NCI-H524 (cell line): ENCODE measurements around the gene ISM1.

Experiments
- DNase-seq, 2 experiments: peaks; one replicate each; lab custom pipeline; 2025; lab: John Stamatoyannopoulos, UW

Gene ISM1

GRCh38 chr20:13220904-13221297, at the start of gene ISM1:
Gene ISM1, plus strand, starts transcription at chr20:13221274. Its CDS starts 503 bp downstream, at chr20:13221777.
- DNase-seq, result peak in 1 of 2 experiments; percentile 52

DNA sequence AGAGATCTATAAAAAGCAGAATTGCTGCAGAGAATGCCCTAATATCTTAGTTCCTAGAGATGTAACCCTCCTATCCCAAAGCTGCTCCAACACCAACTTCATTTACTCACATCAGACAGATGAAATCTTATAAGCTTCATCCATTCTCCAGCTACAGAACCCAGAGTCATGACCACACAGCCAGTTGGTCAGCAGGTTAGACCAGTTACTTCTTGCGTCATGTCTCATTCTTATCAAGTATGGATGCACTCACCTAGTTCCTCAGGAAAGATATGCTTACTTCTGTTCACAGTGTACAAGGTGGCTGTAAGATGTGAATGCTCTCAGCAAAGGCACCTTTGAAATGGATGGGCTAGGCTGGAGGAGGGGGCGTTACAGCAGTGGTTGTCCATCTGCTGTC, 47.9 kb upstream of the ISM1 start:
- DNase-seq, result no peak

GRCh38 chr20:13174402-13174801, 46.7 kb upstream of the ISM1 start:
- no peak for DNase-seq

DNA sequence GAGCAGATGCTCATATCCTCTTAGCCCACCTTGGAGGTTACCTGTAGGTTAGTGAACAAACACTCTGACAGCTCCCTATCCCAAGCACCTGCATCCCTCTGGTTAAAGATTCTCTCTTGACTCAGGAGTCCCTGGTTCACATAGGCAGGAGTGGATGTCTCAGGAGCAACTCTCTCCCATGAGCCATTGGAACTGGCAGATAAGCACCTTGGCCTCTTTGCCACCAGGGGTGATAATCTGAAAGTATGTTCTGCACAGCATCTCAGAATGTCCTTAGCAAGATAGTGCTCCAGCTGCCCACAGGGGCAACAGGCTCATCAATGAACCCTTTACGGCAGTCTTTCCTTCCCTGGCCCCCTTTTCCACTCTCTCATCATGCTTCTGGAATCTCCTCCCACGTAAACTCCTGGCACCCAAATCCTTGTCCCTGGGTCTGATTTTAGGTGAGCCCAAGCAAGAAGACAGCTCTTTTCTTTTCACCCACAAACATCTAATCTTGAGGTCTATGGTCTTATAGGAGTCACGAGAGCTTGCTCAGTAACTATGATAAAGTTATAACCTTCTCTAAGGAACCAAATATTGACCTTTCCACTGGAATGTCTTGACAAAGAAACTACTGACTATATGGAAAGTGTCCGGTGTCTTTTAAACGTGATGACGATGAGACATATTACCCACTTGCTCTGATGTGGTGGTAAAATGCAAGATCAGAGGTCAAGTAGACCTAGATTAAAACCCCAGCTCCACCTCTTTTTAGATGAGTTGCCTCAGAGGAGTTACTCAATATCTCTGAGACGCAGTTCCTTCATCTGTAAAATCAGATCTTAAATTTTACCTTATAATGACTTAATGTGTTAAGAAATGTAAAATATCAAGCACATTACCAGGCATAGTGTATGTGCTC, 39.8 kb upstream of the ISM1 start:
- DNase-seq, result no peak

DNA sequence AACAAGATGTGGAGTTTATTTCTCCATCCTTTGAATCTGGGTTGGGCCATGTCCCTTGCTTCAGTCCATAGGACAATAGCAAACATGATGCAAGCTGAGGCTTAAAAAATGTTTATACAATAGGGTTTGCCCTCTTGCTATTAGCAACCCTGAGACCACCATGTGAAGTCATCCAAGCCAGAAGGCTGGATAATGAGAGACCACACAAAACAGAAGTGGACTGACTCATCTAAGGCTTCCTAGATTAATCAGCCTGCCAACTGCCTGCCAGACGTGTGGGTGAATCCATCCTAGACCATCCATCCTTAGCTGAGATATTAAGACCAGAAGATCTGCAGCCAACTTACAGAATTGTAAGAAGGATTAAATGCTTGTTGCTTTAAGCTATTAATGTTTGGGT, 38.1 kb upstream of the ISM1 start:
- no peak for DNase-seq

DNA sequence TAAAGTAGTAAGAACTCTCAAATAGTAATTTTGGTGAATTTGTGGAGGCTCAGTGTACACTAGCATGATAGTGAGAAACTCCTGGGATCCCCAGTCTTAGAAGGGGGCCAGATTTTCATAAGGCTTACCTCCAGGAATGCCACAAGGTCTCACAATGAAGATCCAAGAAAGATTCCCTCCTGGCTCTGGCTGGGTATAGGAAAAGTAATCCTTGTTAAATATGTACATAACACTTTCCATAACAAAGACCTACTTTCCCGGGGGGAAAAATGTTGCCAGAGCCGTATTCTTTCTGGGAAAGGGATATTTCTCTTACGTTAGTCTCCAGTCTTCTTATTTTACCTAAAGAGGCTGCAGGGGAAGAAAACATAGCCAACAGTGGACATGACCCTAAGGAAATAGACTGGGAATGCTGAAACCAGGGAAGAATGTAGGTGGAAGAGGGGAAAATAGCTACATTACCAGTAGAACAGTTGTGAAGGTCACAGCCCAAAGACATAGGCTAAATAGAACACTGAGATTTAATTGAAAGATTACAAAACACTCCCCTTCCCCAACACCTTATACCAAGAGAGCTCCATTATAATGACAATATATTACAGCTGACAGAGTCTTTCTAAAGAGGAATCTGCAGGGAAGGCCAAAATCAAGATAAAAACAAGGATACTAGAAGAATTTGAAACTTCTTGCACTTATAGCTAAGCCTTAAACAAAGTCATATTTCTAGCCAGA, 34.9 kb upstream of the ISM1 start:
- no peak for DNase-seq

DNA sequence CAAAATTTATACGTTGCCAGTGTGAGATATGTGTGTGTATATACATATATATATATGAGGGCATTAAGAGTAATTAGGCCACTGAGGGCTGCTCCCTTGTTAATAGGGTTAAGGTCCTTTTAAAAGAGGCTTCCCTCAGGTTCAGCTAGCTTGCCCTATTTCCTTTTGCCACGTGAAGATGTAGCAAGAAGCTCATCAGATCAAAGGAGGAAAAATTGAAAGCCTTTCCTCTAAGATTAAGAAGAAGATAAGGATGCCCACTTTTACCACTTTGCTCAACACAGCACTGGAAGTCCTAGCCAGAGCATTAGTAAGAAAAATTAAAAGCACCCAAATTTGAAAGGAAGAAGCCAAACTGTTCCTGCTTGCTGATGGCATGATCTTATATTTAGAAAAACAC, 33.2 kb upstream of the ISM1 start:
- DNase-seq, result no peak

GRCh38 chr20:13199279-13199678, 21.8 kb upstream of the ISM1 start:
- no peak for DNase-seq

GRCh38 chr20:13200767-13201500, 20.1 kb upstream of the ISM1 start:
- DNase-seq, result peak; percentile 97 to 99

GRCh38 chr20:13202565-13202964, 18.5 kb upstream of the ISM1 start:
- peak; percentile 27 to 76 for DNase-seq

- no peak for DNase-seq
These were observed 15.6 kb upstream of the ISM1 start for GRCh38 chr20:13205425-13205824.

DNA sequence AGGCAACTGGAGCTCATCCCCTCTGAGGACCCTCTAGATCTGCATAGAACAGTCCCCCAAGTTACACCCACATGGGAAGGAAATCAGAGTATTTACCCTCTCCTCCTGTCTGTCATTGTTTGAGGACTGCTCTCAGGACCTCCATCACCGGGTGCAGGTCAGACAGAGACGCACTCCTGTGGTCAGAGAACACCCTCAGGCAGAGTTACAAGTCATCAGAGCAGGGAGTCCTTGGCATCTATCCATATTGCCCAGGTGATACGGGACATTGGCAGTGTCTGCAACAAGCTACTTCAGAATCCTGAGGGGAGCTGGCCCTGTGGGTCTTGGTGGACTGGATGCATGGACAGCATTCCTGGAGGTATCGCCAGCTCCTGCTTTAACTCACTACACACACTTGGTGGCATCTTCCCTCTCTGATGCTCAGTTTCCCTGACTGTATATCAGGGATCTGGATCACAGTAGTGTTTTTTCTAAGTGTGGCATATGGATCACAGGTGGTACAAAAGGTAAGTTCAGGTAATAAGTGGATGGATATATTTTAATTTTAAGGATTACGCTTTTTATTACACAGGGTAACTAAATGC, 15.1 kb upstream of the ISM1 start:
- no peak for DNase-seq

DNA sequence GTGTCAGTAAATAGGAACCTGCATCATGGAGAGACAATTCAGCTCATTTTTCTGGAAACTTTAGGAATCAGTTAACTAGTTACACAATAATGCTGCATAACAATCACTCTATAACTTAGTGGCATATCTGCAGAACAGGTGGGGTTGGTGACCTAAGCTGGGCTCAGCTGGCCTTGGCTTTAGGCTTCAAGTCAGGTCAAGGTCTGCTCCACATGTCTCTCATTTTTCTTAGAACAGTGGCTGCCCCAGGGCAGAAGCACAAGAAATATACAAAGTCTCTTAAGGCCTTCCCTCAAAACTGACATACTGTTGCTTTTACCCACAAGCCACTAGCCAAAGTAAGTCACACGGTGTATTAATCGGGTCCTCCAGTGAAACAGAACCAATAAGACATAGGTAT, 14.1 kb upstream of the ISM1 start:
- DNase-seq, result no peak

DNA sequence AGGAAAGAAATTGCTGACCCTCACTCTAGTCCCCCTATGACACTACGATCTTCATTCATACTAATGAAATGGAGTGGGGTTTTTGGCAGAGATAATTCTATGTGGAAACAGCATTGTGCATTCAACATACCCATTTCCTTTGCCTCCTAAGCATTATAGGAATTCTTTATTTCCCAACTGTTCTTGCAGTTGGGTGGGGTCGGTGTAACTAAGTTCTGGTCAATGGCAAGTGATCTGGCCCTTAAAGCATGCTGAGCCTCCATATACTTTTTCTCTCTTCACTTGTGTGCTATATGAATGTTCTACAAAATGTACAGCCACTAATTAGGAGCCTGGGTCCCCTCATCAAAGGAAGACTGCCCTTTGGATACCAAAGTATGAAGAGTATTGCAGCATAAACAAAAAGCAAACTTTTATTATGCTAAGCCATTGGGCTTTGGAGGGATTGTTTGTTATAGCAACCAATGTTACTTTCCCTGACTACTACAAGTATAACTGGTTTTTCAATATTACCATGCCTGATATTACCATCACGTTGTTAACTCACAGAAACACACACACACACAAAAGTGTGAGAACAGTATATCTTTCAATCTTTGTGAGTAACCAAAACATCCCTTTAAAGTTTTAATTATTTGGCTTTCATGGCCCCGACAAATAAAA, 9.0 kb upstream of the ISM1 start:
- no peak for DNase-seq

- DNase-seq, result no peak
These were observed 8.3 kb upstream of the ISM1 start for GRCh38 chr20:13212750-13213149.

DNA sequence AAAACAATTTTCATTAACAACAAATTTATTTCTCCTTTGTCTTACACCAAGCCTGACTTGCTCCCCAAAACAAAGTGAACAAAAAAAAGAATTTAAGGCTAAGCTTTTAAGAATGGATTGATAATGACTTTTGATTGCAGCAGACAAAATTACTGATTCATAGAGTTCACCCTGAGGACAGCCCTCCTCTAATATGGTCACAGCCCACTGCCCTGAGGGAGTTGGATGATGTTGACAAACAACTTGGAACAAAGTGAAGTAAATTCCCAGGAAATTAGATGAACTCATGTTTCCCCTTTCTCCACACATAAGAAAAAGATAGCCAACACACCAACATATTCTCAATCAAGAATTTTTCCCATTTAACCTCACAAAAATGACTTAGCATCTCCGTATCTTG, 7.7 kb upstream of the ISM1 start:
- no peak for DNase-seq

DNA sequence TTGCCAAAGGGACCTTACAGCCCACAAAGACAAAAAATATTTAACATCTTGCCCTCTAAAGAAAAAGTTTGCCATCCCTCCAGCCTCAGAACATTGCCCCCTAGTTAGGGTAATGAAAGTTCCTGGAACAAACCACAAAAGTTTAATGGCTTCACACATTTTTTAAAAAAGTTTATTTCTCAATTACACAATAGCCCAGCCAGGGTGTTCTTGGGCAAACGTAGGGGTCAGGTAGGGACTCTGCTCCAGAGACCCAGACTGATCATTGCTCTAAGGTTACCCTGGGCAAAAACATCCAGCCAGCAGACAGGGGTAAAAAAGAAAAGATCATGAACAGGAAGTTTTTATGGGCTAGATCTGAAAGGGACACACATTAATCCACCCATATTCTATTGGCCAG, 4.5 kb upstream of the ISM1 start:
- no peak for DNase-seq

DNA sequence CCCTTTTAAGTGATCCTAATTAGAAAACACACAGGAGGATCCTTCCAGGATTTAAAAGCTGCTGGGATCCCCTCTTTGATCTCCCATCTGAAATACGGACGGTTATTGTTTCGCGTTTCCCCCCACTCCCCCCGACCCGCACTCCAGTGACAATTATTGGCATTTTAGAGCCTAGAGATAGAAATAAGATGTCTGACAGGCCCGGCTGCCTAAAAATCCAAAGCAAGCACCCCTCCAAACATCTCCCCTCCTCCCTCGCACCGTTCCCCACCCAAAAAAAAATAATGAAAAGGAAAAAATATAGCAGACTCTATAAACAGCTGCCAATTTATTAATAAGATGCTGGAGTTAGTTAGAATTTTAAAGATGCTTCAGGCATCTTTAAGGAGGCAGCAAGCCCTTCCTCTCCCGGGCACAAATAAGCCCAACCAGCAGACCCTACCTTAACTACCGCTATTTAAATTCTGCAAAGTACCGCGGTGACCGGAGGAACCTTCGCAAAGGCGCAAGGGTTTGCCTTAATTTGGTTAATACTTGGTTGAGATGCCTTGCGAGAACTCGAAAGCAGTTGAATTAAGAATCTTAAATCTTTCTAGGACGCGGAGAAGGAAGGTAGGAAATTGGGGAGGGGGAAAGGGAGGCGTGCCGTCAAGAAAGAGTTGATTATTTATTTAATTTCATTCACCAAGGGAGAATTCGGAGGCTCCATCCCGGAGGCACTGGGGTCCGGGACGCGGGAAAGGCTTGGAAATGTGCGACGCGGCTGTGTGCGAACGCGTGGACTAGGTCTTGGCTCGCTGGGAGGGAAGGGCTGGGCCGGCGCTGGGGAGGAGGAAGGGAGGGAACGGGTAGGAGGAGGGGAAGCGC, 1.5 kb upstream of the ISM1 start:
- no peak for DNase-seq

GRCh38 chr20:13220194-13220903, 725 bp upstream of the ISM1 start:
- peak; percentile 53 to 61 for DNase-seq

GRCh38 chr20:13221313-13221672, 219 bp downstream of the ISM1 start:
- DNase-seq, result no peak
